Mesodermal cell (in vitro differentiated cells): ENCODE results near the gene PLCL1.

Experiments
- H3K27ac ChIP-seq: 2 replicates; pipeline ENCODE4 v1.7.0; 2013; ENCODE audit warnings: mild to moderate bottlenecking, low read depth, low read length, moderate library complexity; ENCODE audit not compliant: severe bottlenecking
- H3K36me3 ChIP-seq: 2 replicates; pipeline ENCODE4 v1.7.1; 2013; ENCODE audit warnings: mild to moderate bottlenecking, low read length, moderate library complexity; ENCODE audit not compliant: control insufficient read depth, insufficient read depth
- H3K4me1 ChIP-seq: one replicate; pipeline ENCODE4 v1.7.1; 2013; ENCODE audit warnings: mild to moderate bottlenecking, low read length; ENCODE audit not compliant: insufficient read depth, control insufficient read depth, poor library complexity, severe bottlenecking
- H3K4me3 ChIP-seq: 2 replicates; pipeline ENCODE4 v1.7.0; 2013; ENCODE audit warnings: low read length, control low read depth, mild to moderate bottlenecking; ENCODE audit not compliant: insufficient read depth, poor library complexity, severe bottlenecking; ENCODE audit errors: extremely low read depth
- H3K9me3 ChIP-seq: 2 replicates; pipeline ENCODE4 v1.7.1; 2013; ENCODE audit warnings: mild to moderate bottlenecking, low read length, moderate library complexity; ENCODE audit not compliant: control insufficient read depth
- WGBS, 2 experiments: methylation state at CpG; one replicate each; pipeline ENCODE4 v1.1.5; 2013; ENCODE audit warnings: missing lambda C conversion rate in 2 of 2; ENCODE audit not compliant: insufficient coverage in 2 of 2; 5-methylcytosine and 5-hydroxymethylcytosine counted together

The PLCL1 gene

GRCh38 chr2:197938555-197938954 is 134.2 kb downstream of the PLCL1 start:
- no peak overlapping the region for H3K27ac ChIP-seq
- H3K4me3 ChIP-seq, result no peak overlapping the region
- no peaks in the 10 kb centered on the region for H3K36me3 ChIP-seq
- no peaks in the 10 kb centered on the region for H3K9me3 ChIP-seq
- peaks cover 5% of the 10 kb centered on the region for H3K4me1 ChIP-seq
- WGBS, 2 experiments, result 86% methylated on average over 1 of the region's 1 CpG; no CpG with 5 or more reads in 1 of the 2 experiments

GRCh38 chr2:197939787-197940186 is 135.4 kb downstream of the PLCL1 start:
- H3K9me3 ChIP-seq, result no peaks in the 10 kb centered on the region
- WGBS, 2 experiments, result 100% methylated on average over 1 of the region's 3 CpGs; no CpG with 5 or more reads in 1 of the 2 experiments
- H3K4me1 ChIP-seq, result no peaks in the 10 kb centered on the region
- no peaks in the 10 kb centered on the region for H3K36me3 ChIP-seq
- no peak overlapping the region for H3K4me3 ChIP-seq
- H3K27ac ChIP-seq, result no peak overlapping the region

- Histone ChIP-seq H3K36me3 (no peaks in the 10 kb centered on the region), H3K4me1 (no peaks in the 10 kb centered on the region), H3K4me3 (no peak overlapping the region), H3K27ac (no peak overlapping the region), H3K9me3 (no peaks in the 10 kb centered on the region)
- WGBS, 2 experiments, result no CpG with 5 or more reads among the region's 1 CpG
Measured at GRCh38 chr2:197940382-197940781, 136.0 kb downstream of the PLCL1 start.

GRCh38 chr2:197941715-197942114 is 137.3 kb downstream of the PLCL1 start:
- H3K4me3 ChIP-seq, result no peak overlapping the region
- H3K4me1 ChIP-seq, result no peaks in the 10 kb centered on the region
- H3K36me3 ChIP-seq, result no peaks in the 10 kb centered on the region
- WGBS, 2 experiments, result no CpG with 5 or more reads among the region's 1 CpG
- no peak overlapping the region for H3K27ac ChIP-seq
- H3K9me3 ChIP-seq, result no peaks in the 10 kb centered on the region

- no CpG with 5 or more reads among the region's 1 CpG for WGBS, 2 experiments
Measured at GRCh38 chr2:197943731-197944130, 139.3 kb downstream of the PLCL1 start.

GRCh38 chr2:197944416-197945096 is 140.2 kb downstream of the PLCL1 start:
- H3K36me3 ChIP-seq, result no peaks in the 10 kb centered on the region
- 95 to 100% methylated on average over 2 of the region's 2 CpGs for WGBS, 2 experiments
- H3K27ac ChIP-seq, result no peak overlapping the region
- H3K4me3 ChIP-seq, result no peak overlapping the region
- H3K4me1 ChIP-seq, result peaks cover 2% of the 10 kb centered on the region
- H3K9me3 ChIP-seq, result no peaks in the 10 kb centered on the region

More at GRCh38 chr2:197943731-197944130, 139.3 kb downstream of the PLCL1 start:
- H3K36me3 ChIP-seq, result no peaks in the 10 kb centered on the region
- peaks cover 2% of the 10 kb centered on the region for H3K4me1 ChIP-seq
- H3K9me3 ChIP-seq, result no peaks in the 10 kb centered on the region
- H3K4me3 ChIP-seq, result no peak overlapping the region
- H3K27ac ChIP-seq, result no peak overlapping the region

- Histone ChIP-seq H3K27ac (no peak overlapping the region), H3K4me3 (no peak overlapping the region), H3K36me3 (no peaks in the 10 kb centered on the region), H3K4me1 (peaks cover 2% of the 10 kb centered on the region), H3K9me3 (no peaks in the 10 kb centered on the region)
- WGBS, 2 experiments, result 86% methylated on average over 1 of the region's 2 CpGs; no CpG with 5 or more reads in 1 of the 2 experiments
Measured at GRCh38 chr2:197946562-197946961, 142.2 kb downstream of the PLCL1 start.

- Histone ChIP-seq H3K27ac (no peak overlapping the region), H3K4me1 (peaks cover 2% of the 10 kb centered on the region), H3K4me3 (no peak overlapping the region), H3K9me3 (no peaks in the 10 kb centered on the region), H3K36me3 (no peaks in the 10 kb centered on the region)
- 86 to 94% methylated on average over 3 of the region's 3 CpGs for WGBS, 2 experiments
Measured at GRCh38 chr2:197947219-197947757, 142.9 kb downstream of the PLCL1 start.

GRCh38 chr2:197949224-197949623 is 144.8 kb downstream of the PLCL1 start:
- Histone ChIP-seq H3K27ac (no peak overlapping the region), H3K4me1 (peaks cover 2% of the 10 kb centered on the region), H3K4me3 (no peak overlapping the region), H3K36me3 (no peaks in the 10 kb centered on the region), H3K9me3 (no peaks in the 10 kb centered on the region)

GRCh38 chr2:197950006-197950405 is 145.6 kb downstream of the PLCL1 start:
- Histone ChIP-seq H3K4me1 (peaks cover 2% of the 10 kb centered on the region), H3K9me3 (no peaks in the 10 kb centered on the region), H3K36me3 (no peaks in the 10 kb centered on the region), H3K4me3 (no peak overlapping the region), H3K27ac (no peak overlapping the region)
- 86 to 100% methylated on average over 1 of the region's 3 CpGs for WGBS, 2 experiments

- Histone ChIP-seq H3K4me3 (no peak overlapping the region), H3K36me3 (no peaks in the 10 kb centered on the region), H3K4me1 (peaks cover 2% of the 10 kb centered on the region), H3K27ac (no peak overlapping the region), H3K9me3 (no peaks in the 10 kb centered on the region)
- 100% methylated on average over 1 of the region's 1 CpG for WGBS, 2 experiments
Measured at GRCh38 chr2:197950724-197951123, 146.3 kb downstream of the PLCL1 start.
